CD14-positive monocyte (primary cell): ENCODE results near the gene ARHGEF19. TPM values are rescaled to one million over a fixed set of nuclear protein-coding genes. Genes with fewer than 3 reads are reported as not detected.

ENCODE experiments used
- DNase-seq, 3 donors: peaks; one replicate each; pipeline ENCODE4 v3.0.0-alpha.2; 2011 to 2022
- H2AFZ ChIP-seq: 2 replicates; pipeline ENCODE4 v1.6.0; 2012; ENCODE audit warnings: mild to moderate bottlenecking, low read depth, low read length, inconsistent platforms; ENCODE audit not compliant: insufficient read depth, poor library complexity, severe bottlenecking
- H3K27ac ChIP-seq, 2 donors: 1 replicate in 1 of 2; 2 replicates in 1 of 2; pipeline ENCODE4 v1.5.1; 2012 to 2013; ENCODE audit warnings: low read length in 2 of 2, control low read depth in 1 of 2, inconsistent platforms in 1 of 2, low read depth in 1 of 2, mild to moderate bottlenecking in 1 of 2
- H3K27me3 ChIP-seq, 2 donors: one replicate each; pipeline versions ENCODE4 v1.6.0 to v1.6.1; 2011 to 2013; ENCODE audit warnings: low read length in 2 of 2; ENCODE audit not compliant: control insufficient read depth in 2 of 2, insufficient read depth in 2 of 2
- H3K36me3 ChIP-seq, 2 donors: replicated peaks in 1 of 2; 1 replicate in 1 of 2; 2 replicates in 1 of 2; pipeline versions ENCODE4 v1.5.1 to v1.6.1; 2012 to 2013; ENCODE audit warnings: low read length in 2 of 2, control low read depth in 1 of 2, inconsistent platforms in 1 of 2, mild to moderate bottlenecking in 1 of 2; ENCODE audit not compliant: insufficient read depth in 2 of 2, control insufficient read depth in 1 of 2
- H3K4me1 ChIP-seq, 2 donors: 1 replicate in 1 of 2; 2 replicates in 1 of 2; pipeline versions ENCODE4 v1.5.1 to v1.6.1; 2012 to 2013; ENCODE audit warnings: low read length in 2 of 2, control low read depth in 1 of 2, inconsistent platforms in 1 of 2, mild to moderate bottlenecking in 1 of 2, moderate library complexity in 1 of 2; ENCODE audit not compliant: insufficient read depth in 2 of 2, control insufficient read depth in 1 of 2
- H3K4me2 ChIP-seq: replicated peaks from 2 replicates; pipeline ENCODE3; 2012; ENCODE audit warnings: low read length, moderate library complexity, mild to moderate bottlenecking; ENCODE audit not compliant: poor library complexity, severe bottlenecking; ENCODE audit errors: extremely low read depth
- H3K4me3 ChIP-seq, 3 experiments: fragments of 200-600 bp in 1 of 3; sonication (generic) in 1 of 3; replicated peaks in 1 of 3; 1 replicate in 2 of 3; 2 replicates in 1 of 3; pipeline ENCODE4 v1.5.1; 2011 to 2013; ENCODE audit warnings: low read length in 3 of 3, mild to moderate bottlenecking in 3 of 3, control low read depth in 2 of 3, low read depth in 2 of 3, inconsistent platforms in 1 of 3, moderate library complexity in 1 of 3
- H3K79me2 ChIP-seq: 2 replicates; pipeline ENCODE4 v1.6.0; 2012; ENCODE audit warnings: mild to moderate bottlenecking, control low read depth, inconsistent platforms, low read length, moderate library complexity; ENCODE audit not compliant: insufficient read depth
- H3K9ac ChIP-seq: 2 replicates; pipeline ENCODE4 v1.6.0; 2017; ENCODE audit warnings: low read length, mild to moderate bottlenecking; ENCODE audit not compliant: insufficient read depth, poor library complexity, severe bottlenecking
- H3K9me3 ChIP-seq, 2 donors: replicated peaks in 1 of 2; 1 replicate in 1 of 2; 2 replicates in 1 of 2; pipeline versions ENCODE4 v1.5.1 to v1.6.1; 2012 to 2013; ENCODE audit warnings: low read length in 2 of 2, control low read depth in 1 of 2; ENCODE audit not compliant: control insufficient read depth in 1 of 2, insufficient read depth in 1 of 2
- H4K20me1 ChIP-seq: 2 replicates; pipeline ENCODE4 v1.6.0; 2012; ENCODE audit warnings: mild to moderate bottlenecking, low read length, control low read depth, moderate library complexity; ENCODE audit not compliant: insufficient read depth
- H3K27ac Mint-ChIP-seq, 7 donors: one replicate each; pipeline ENCODE4 v1.8.0; 2020; ENCODE audit warnings: mild to moderate bottlenecking in 7 of 7, mixed read lengths in 7 of 7, moderate library complexity in 6 of 7, inconsistent platforms in 2 of 7
- H3K27me3 Mint-ChIP-seq, 3 donors: one replicate each; pipeline ENCODE4 v1.8.0; 2021 to 2022; ENCODE audit warnings: low read depth in 3 of 3, mild to moderate bottlenecking in 3 of 3, mixed read lengths in 3 of 3, moderate library complexity in 3 of 3, inconsistent platforms in 1 of 3
- H3K36me3 Mint-ChIP-seq, 2 donors: one replicate each; pipeline ENCODE4 v1.8.0; 2020; ENCODE audit warnings: mixed read lengths in 2 of 2, inconsistent platforms in 1 of 2, mild to moderate bottlenecking in 1 of 2
- H3K4me1 Mint-ChIP-seq: one replicate; pipeline ENCODE4 v1.8.0; 2020; ENCODE audit warnings: mild to moderate bottlenecking, mixed read lengths
- H3K4me3 Mint-ChIP-seq, 2 donors: one replicate each; pipeline ENCODE4 v1.8.0; 2020; ENCODE audit warnings: mild to moderate bottlenecking in 2 of 2, mixed read lengths in 2 of 2, moderate library complexity in 1 of 2
- H3K9me3 Mint-ChIP-seq, 7 donors: one replicate each; pipeline ENCODE4 v1.8.0; 2020 to 2022; ENCODE audit warnings: mixed read lengths in 7 of 7, mild to moderate bottlenecking in 6 of 7, moderate library complexity in 6 of 7, inconsistent platforms in 2 of 7
- CTCF ChIP-seq: fragments of 200-600 bp; IDR thresholded peaks from one replicate; pipeline ENCODE4 v1.8.0; 2022; ENCODE audit warnings: antibody characterized with exemption, mild to moderate bottlenecking
- WGBS: methylation state at CpG from one replicate; pipeline ENCODE4 v1.1.5; 2013; ENCODE audit warnings: missing lambda C conversion rate; ENCODE audit not compliant: insufficient coverage; 5-methylcytosine and 5-hydroxymethylcytosine counted together
- intact Hi-C, 2 donors: fragments of 100-400 bp; cut with micrococcal nuclease; formaldehyde crosslinking; loops; one replicate each; pipeline versions ENCODE4 v1.15.0 to v1.15.1; 2023
- polyA plus RNA-seq, 3 donors: library from polyadenylated mRNA; depleted of rRNA in 1 of 3; unstranded in 2 of 3; stranded (reverse) in 1 of 3; fragments of 300-500 nt in 2 of 3; fragments of >200 nt in 1 of 3; fragmentation: Illumina TruSeq in 2 of 3; gene quantifications; 1 replicate in 2 of 3; 2 replicates in 1 of 3; pipeline ENCODE4 v1.2.3, GENCODE V29; 2012 to 2021

The ARHGEF19 gene
- polyA plus RNA-seq, 3 donors: 2.2 to 7.9 (median 2.3) TPM

- H2AFZ ChIP-seq: no peak overlapping the region
- Mint-ChIP-seq H3K36me3 (peaks cover 7 to 18% of the 10 kb centered on the region in 2 donors), H3K27ac (peak overlapping the region in 1 of 7 donors; percentile 80), H3K4me1 (peaks cover 13% of the 10 kb centered on the region), H3K9me3 (no peaks in the 10 kb centered on the region), H3K27me3 (peaks cover 0 to 4% (median 0%) of the 10 kb centered on the region in 3 donors), H3K4me3 (no peak overlapping the region)
- H3K4me3 ChIP-seq: no peak overlapping the region
- intact Hi-C loops: loop anchor here in 1 of 2 donors (2.0 kb wide), 1 partner anchor 15 kb away; no protein-coding TSS in a partner anchor
- H3K9ac ChIP-seq: no peak overlapping the region
- WGBS: 96% methylated on average over 2 of the region's 2 CpGs
- H3K27ac ChIP-seq: no peak overlapping the region
- H3K4me2 ChIP-seq: no peak overlapping the region
- H3K27me3 ChIP-seq: no peaks in the 10 kb centered on the region
- no peaks in the 10 kb centered on the region for H3K36me3 ChIP-seq
- TF ChIP-seq CTCF: no peak
- no peaks in the 10 kb centered on the region for H4K20me1 ChIP-seq
- no peak for DNase-seq
- H3K79me2 ChIP-seq: no peaks in the 10 kb centered on the region
- no peaks in the 10 kb centered on the region for H3K9me3 ChIP-seq
- peaks cover 22 to 26% of the 10 kb centered on the region in 2 donors for H3K4me1 ChIP-seq
These were observed 8.2 kb downstream of the ARHGEF19 start for GRCh38 chr1:16204216-16204615.

GRCh38 chr1:16203550-16203949, 8.9 kb downstream of the ARHGEF19 start:
- H3K4me1 ChIP-seq: peaks cover 21 to 26% of the 10 kb centered on the region in 2 donors
- DNase-seq: no peak
- H3K27ac ChIP-seq: no peak overlapping the region
- H3K79me2 ChIP-seq: no peaks in the 10 kb centered on the region
- no peak overlapping the region for H3K4me3 ChIP-seq
- H2AFZ ChIP-seq: no peak overlapping the region
- H4K20me1 ChIP-seq: no peaks in the 10 kb centered on the region
- Mint-ChIP-seq H3K27ac (no peak overlapping the region), H3K4me1 (peaks cover 13% of the 10 kb centered on the region), H3K36me3 (peaks cover 7 to 19% of the 10 kb centered on the region in 2 donors), H3K9me3 (no peaks in the 10 kb centered on the region), H3K4me3 (no peak overlapping the region), H3K27me3 (peaks cover 0 to 6% (median 0%) of the 10 kb centered on the region in 3 donors)
- no peak overlapping the region for H3K4me2 ChIP-seq
- no peaks in the 10 kb centered on the region for H3K36me3 ChIP-seq
- no peak for TF ChIP-seq CTCF
- intact Hi-C loops: no loop called here
- H3K9me3 ChIP-seq: no peaks in the 10 kb centered on the region
- H3K9ac ChIP-seq: no peak overlapping the region
- WGBS: 20% methylated on average over 2 of the region's 3 CpGs
- no peaks in the 10 kb centered on the region for H3K27me3 ChIP-seq
